Breast epithelium (tissue), 4 donors: ENCODE measurements around the gene CEP128. TPM values are rescaled to one million over a fixed set of nuclear protein-coding genes. Genes with fewer than 3 reads are reported as not detected.

Experiments used
- DNase-seq, 2 donors: peaks; one replicate each; pipeline ENCODE4 v3.0.0-alpha.2; 2019; ENCODE audit warnings: low spot score in 2 of 2
- H3K27ac ChIP-seq, 2 donors: fragments of 200-600 bp; sonication (generic) in 1 of 2; one replicate each; pipeline ENCODE4 v1.5.1; 2016 to 2019; ENCODE audit warnings: mild to moderate bottlenecking in 1 of 2
- H3K27me3 ChIP-seq, 2 donors: fragments of 200-600 bp; sonication (generic) in 1 of 2; one replicate each; pipeline versions ENCODE4 v1.5.1 to v1.6.0; 2017 to 2019; ENCODE audit warnings: control low read depth in 1 of 2, mild to moderate bottlenecking in 1 of 2
- H3K36me3 ChIP-seq: fragments of 200-600 bp; one replicate; pipeline ENCODE4 v1.5.1; 2019
- H3K4me1 ChIP-seq, 2 donors: fragments of 200-600 bp; sonication (generic); one replicate each; pipeline ENCODE4 v1.5.1; 2016 to 2019; ENCODE audit warnings: control low read depth in 1 of 2
- H3K4me3 ChIP-seq, 3 donors: fragments of 200-600 bp; sonication (generic); 1 replicate in 2 of 3; 2 replicates in 1 of 3; pipeline ENCODE4 v1.5.1; 2016 to 2019; ENCODE audit warnings: mild to moderate bottlenecking in 3 of 3, moderate library complexity in 2 of 3
- H3K9me3 ChIP-seq, 2 donors: fragments of 200-600 bp; sonication (generic) in 1 of 2; one replicate each; pipeline ENCODE4 v1.5.1; 2016 to 2019; ENCODE audit warnings: control low read depth in 1 of 2
- CTCF ChIP-seq, 3 donors: fragments of 450-650 bp; IDR thresholded peaks; one replicate each; pipeline ENCODE4 v1.5.1; 2016 to 2017; ENCODE audit warnings: antibody characterized with exemption in 3 of 3, mild to moderate bottlenecking in 3 of 3, moderate library complexity in 3 of 3
- POLR2A ChIP-seq: fragments of 450-650 bp; IDR thresholded peaks from one replicate; pipeline ENCODE4 v1.6.1; 2016; ENCODE audit warnings: antibody characterized with exemption, mild to moderate bottlenecking, moderate library complexity
- POLR2AphosphoS5 ChIP-seq, 3 donors: sonication (generic); formaldehyde crosslinking; IDR thresholded peaks; one replicate each; pipeline ENCODE4 v1.6.1; 2017; ENCODE audit warnings: antibody characterized with exemption in 3 of 3
- intact Hi-C: fragments of 100-400 bp; cut with DNase I; formaldehyde crosslinking; loops from one replicate; pipeline ENCODE4 v1.15.1; 2023; ENCODE audit warnings: low total_unique reads
- total RNA-seq, 3 donors: library from RNA; depleted of rRNA; stranded (reverse); fragments of >200 nt; gene quantifications; one replicate each; pipeline ENCODE4 v1.1.0, GENCODE V29; 2016

The CEP128 gene
- total RNA-seq, 3 donors from 2014 or later, result 10.2 to 16.1 (median 11.0) TPM

GRCh38 chr14:80570930-80571298 is 370.6 kb downstream of the CEP128 start:
- H3K27ac ChIP-seq, result no peak overlapping the region
- intact Hi-C loops, result no loop called here
- no peak for TF ChIP-seq POLR2A
- TF ChIP-seq POLR2AphosphoS5 (IDR thresholded peaks at IDR 0.05), result no peak
- no peak for TF ChIP-seq CTCF (IDR thresholded peaks at IDR 0.05)

GRCh38 chr14:80567905-80568536 is 373.5 kb downstream of the CEP128 start:
- Histone ChIP-seq H3K4me1 (no peaks in the 10 kb centered on the region), H3K27me3 (no peaks in the 10 kb centered on the region), H3K4me3 (no peak overlapping the region), H3K9me3 (no peaks in the 10 kb centered on the region), H3K27ac (no peak overlapping the region), H3K36me3 (no peaks in the 10 kb centered on the region)
- TF ChIP-seq POLR2A (no peak), CTCF (IDR thresholded peaks at IDR 0.05) (no peak), POLR2AphosphoS5 (IDR thresholded peaks at IDR 0.05) (no peak)
- DNase-seq, result no peak
- intact Hi-C loops, result no loop called here

More at GRCh38 chr14:80570930-80571298, 370.6 kb downstream of the CEP128 start:
- Histone ChIP-seq H3K4me3 (no peak overlapping the region), H3K36me3 (no peaks in the 10 kb centered on the region), H3K27me3 (no peaks in the 10 kb centered on the region), H3K4me1 (no peaks in the 10 kb centered on the region), H3K9me3 (no peaks in the 10 kb centered on the region)
- DNase-seq, result no peak

GRCh38 chr14:80565001-80565400 is 376.5 kb downstream of the CEP128 start:
- H3K4me1 ChIP-seq, result no peaks in the 10 kb centered on the region
- no peaks in the 10 kb centered on the region for H3K9me3 ChIP-seq
- TF ChIP-seq POLR2A (no peak), CTCF (IDR thresholded peaks at IDR 0.05) (no peak), POLR2AphosphoS5 (IDR thresholded peaks at IDR 0.05) (no peak)
- intact Hi-C loops, result no loop called here
- H3K27ac ChIP-seq, result no peak overlapping the region
- no peaks in the 10 kb centered on the region for H3K36me3 ChIP-seq
- no peak for DNase-seq
- no peaks in the 10 kb centered on the region for H3K27me3 ChIP-seq
- H3K4me3 ChIP-seq, result no peak overlapping the region

- no peak for DNase-seq
- Histone ChIP-seq H3K36me3 (no peaks in the 10 kb centered on the region), H3K9me3 (no peaks in the 10 kb centered on the region), H3K4me3 (no peak overlapping the region), H3K27ac (no peak overlapping the region), H3K27me3 (no peaks in the 10 kb centered on the region), H3K4me1 (no peaks in the 10 kb centered on the region)
- intact Hi-C loops, result no loop called here
- TF ChIP-seq POLR2A, result no peak
Observed at GRCh38 chr14:80564051-80564450, 377.5 kb downstream of the CEP128 start.

- H3K27ac ChIP-seq, result no peak overlapping the region
- H3K4me3 ChIP-seq, result no peak overlapping the region
- H3K27me3 ChIP-seq, result no peaks in the 10 kb centered on the region
- no peaks in the 10 kb centered on the region for H3K9me3 ChIP-seq
- no peak for DNase-seq
- intact Hi-C loops, result no loop called here
- TF ChIP-seq POLR2AphosphoS5 (IDR thresholded peaks at IDR 0.05) (no peak), CTCF (IDR thresholded peaks at IDR 0.05) (no peak), POLR2A (no peak)
- no peaks in the 10 kb centered on the region for H3K4me1 ChIP-seq
- no peaks in the 10 kb centered on the region for H3K36me3 ChIP-seq
Observed at GRCh38 chr14:80560800-80561657, 380.5 kb downstream of the CEP128 start.
